ENCODE measurements around the gene FGB.

The FGB gene

DNA sequence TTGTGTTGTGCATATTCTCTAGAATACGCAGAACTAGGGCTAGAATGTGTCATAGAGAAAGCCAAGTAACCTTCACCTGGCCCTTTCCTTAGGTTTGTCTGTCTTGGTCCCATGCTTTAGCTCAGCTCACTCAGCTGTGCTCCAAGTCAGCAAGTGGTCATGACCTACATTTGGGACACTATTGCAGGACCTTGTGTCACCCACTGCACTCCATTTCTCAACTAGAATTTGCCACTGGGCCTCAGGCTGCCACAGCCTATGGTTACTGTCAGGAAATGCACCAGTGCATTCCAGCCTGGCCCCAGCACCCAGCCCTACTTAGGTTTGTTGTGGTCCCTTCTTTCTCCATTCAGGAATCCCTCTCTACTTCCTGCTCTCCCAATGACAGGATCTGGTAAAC, 57.3 kb downstream of the FGB start:
- DNase-seq (ENCODE audit: low read depth, low spot score), result no peak

All from smooth muscle cell of the brain vasculature (primary cell).